HCT116 (cell line): ENCODE data around the gene DEPDC4. TPM values are rescaled to one million over a fixed set of nuclear protein-coding genes. Genes with fewer than 3 reads are reported as not detected.

Experiments used
- ATAC-seq: fragments of 200-7000 bp; cut with Tn5 transposase; 2 replicates; pipeline ENCODE4 v1.9.1; 2020; ENCODE audit warnings: mild to moderate bottlenecking, moderate library complexity
- BruUV-seq: library from RNA; stranded (reverse); fragments of 400-500 nt; replicated peaks from 2 replicates; lab custom pipeline; 2021; lab: Mats Ljungman, UMichigan
- CTCF ChIA-PET: fragments of 300-600 bp; sonication (Branson Sonifier 250); formaldehyde crosslinking; loops from one replicate; lab custom pipeline; 2021; ENCODE audit warnings: antibody characterized with exemption; lab: Charles Lee
- POLR2A ChIA-PET: fragments of 300-600, 350-600 bp; sonication (Branson Sonifier 250); formaldehyde crosslinking; loops from one replicate; lab custom pipeline; 2021; ENCODE audit warnings: antibody characterized with exemption; lab: Charles Lee
- RAD21 ChIA-PET, 2 experiments: fragments of 300-600 bp; sonication (Branson Sonifier 250); formaldehyde crosslinking; loops; one replicate each; lab custom pipeline; 2023; ENCODE audit warnings: low total read pairs in 2 of 2; ENCODE audit not compliant: uncharacterized antibody in 2 of 2, unreplicated experiment in 2 of 2, low non-redundant PET in 1 of 2; lab: Charles Lee
- DNase-seq: peaks from one replicate; pipeline ENCODE4 v3.0.0-alpha.2; 2010; ENCODE audit warnings: low read depth, low spot score
- H2AFZ ChIP-seq: fragments of 200-600 bp; shearing (Covaris generic), sonication (generic); 2 replicates; pipeline ENCODE4 v1.6.1; 2017; ENCODE audit warnings: low read depth, mixed run types, mixed read lengths, antibody characterized with exemption, low read length; ENCODE audit not compliant: poor library complexity, severe bottlenecking
- H3K27ac ChIP-seq: 2 replicates; pipeline ENCODE4 v1.5.1; 2012; ENCODE audit warnings: low read depth, low read length
- H3K27me3 ChIP-seq: fragments of 200-600 bp; sonication (generic); 2 replicates; pipeline ENCODE4 v1.6.1; 2016; ENCODE audit warnings: mixed run types, low read length, mixed read lengths; ENCODE audit not compliant: insufficient read depth
- H3K36me3 ChIP-seq, 2 experiments: fragments of 200-500 bp in 1 of 2; fragments of 200-600 bp in 1 of 2; sonication (Bioruptor generic) in 1 of 2; sonication (generic) in 1 of 2; 2 replicates each; pipeline versions ENCODE4 v1.5.1 to v1.6.1; 2014 to 2016; ENCODE audit warnings: low read length in 2 of 2, inconsistent platforms in 1 of 2, mixed read lengths in 1 of 2, mixed run types in 1 of 2; ENCODE audit not compliant: insufficient read depth in 2 of 2, control insufficient read depth in 1 of 2
- H3K4me1 ChIP-seq, 2 experiments: fragments of 200-600 bp in 1 of 2; sonication (generic) in 1 of 2; 2 replicates each; pipeline versions ENCODE4 v1.5.1 to v1.6.1; 2012 to 2017; ENCODE audit warnings: low read length in 2 of 2, inconsistent platforms in 1 of 2, mild to moderate bottlenecking in 1 of 2, mixed read lengths in 1 of 2, mixed run types in 1 of 2, moderate library complexity in 1 of 2; ENCODE audit not compliant: insufficient read depth in 2 of 2, control insufficient read depth in 1 of 2
- H3K4me2 ChIP-seq: fragments of 200-600 bp; sonication (generic); 2 replicates; pipeline ENCODE4 v1.6.1; 2017; ENCODE audit warnings: mixed run types, low read length, mixed read lengths
- H3K4me3 ChIP-seq, 2 experiments: fragments of 200-600 bp in 1 of 2; sonication (generic) in 1 of 2; replicated peaks in 1 of 2; 2 replicates each; pipeline ENCODE4 v1.5.1; 2011 to 2016; ENCODE audit warnings: low read length in 2 of 2, control low read depth in 1 of 2, low read depth in 1 of 2, mild to moderate bottlenecking in 1 of 2, mixed read lengths in 1 of 2, mixed run types in 1 of 2
- H3K79me2 ChIP-seq: fragments of 200-600 bp; sonication (generic); 2 replicates; pipeline ENCODE4 v1.6.1; 2017; ENCODE audit warnings: mild to moderate bottlenecking, mixed run types, low read length, moderate library complexity, mixed read lengths; ENCODE audit not compliant: insufficient read depth
- H3K9ac ChIP-seq: fragments of 200-600 bp; sonication (generic); 2 replicates; pipeline ENCODE4 v1.6.1; 2016; ENCODE audit warnings: low read length, mixed read lengths
- H3K9me2 ChIP-seq: fragments of 200-600 bp; sonication (generic), shearing (Covaris generic); 2 replicates; pipeline ENCODE4 v1.6.1; 2017; ENCODE audit warnings: mixed run types, mild to moderate bottlenecking, moderate library complexity; ENCODE audit not compliant: insufficient read depth
- H3K9me3 ChIP-seq, 2 experiments: fragments of 200-500 bp in 1 of 2; fragments of 200-600 bp in 1 of 2; sonication (Bioruptor generic) in 1 of 2; sonication (generic) in 1 of 2; 2 replicates each; pipeline ENCODE4 v1.6.1; 2014 to 2017; ENCODE audit warnings: low read length in 2 of 2, mixed read lengths in 2 of 2, inconsistent platforms in 1 of 2, low read depth in 1 of 2, mild to moderate bottlenecking in 1 of 2, mixed run types in 1 of 2, moderate library complexity in 1 of 2; ENCODE audit not compliant: control insufficient read depth in 1 of 2, insufficient read depth in 1 of 2
- H4K20me1 ChIP-seq: fragments of 200-600 bp; sonication (generic), shearing (Covaris generic); 2 replicates; pipeline ENCODE4 v1.6.1; 2017; ENCODE audit warnings: mixed run types, mild to moderate bottlenecking, moderate library complexity; ENCODE audit not compliant: insufficient read depth
- CEBPB ChIP-seq: IDR thresholded peaks from 2 replicates; pipeline ENCODE4 v1.6.1; 2012; ENCODE audit warnings: low read depth
- EGR1 ChIP-seq: IDR thresholded peaks from 2 replicates; pipeline ENCODE4 v1.6.1; 2012; ENCODE audit warnings: low read depth
- ELF1 ChIP-seq: IDR thresholded peaks from 2 replicates; pipeline ENCODE4 v1.6.1; 2012; ENCODE audit warnings: low read depth, borderline replicate concordance
- EZH2 ChIP-seq: fragments of 200-600 bp; sonication (generic); IDR thresholded peaks from 2 replicates; pipeline ENCODE4 v1.6.1; 2017; ENCODE audit warnings: antibody characterized with exemption, mixed run types
- JUND ChIP-seq: IDR thresholded peaks from 2 replicates; pipeline ENCODE4 v1.6.1; 2012
- SP1 ChIP-seq: IDR thresholded peaks from 2 replicates; pipeline ENCODE4 v1.6.1; 2012; ENCODE audit warnings: low read depth
- SRF ChIP-seq: IDR thresholded peaks from 2 replicates; pipeline ENCODE4 v1.6.1; 2012; ENCODE audit warnings: low read depth
- YY1 ChIP-seq: IDR thresholded peaks from 2 replicates; pipeline ENCODE4 v1.6.1; 2011; ENCODE audit warnings: low read length, low read depth, moderate library complexity, mild to moderate bottlenecking; ENCODE audit not compliant: insufficient replicate concordance; ENCODE audit errors: extremely low read depth
- ZNF274 ChIP-seq: fragments of 200-500 bp; sonication (Bioruptor generic); IDR thresholded peaks from 2 replicates; pipeline ENCODE4 v1.6.1; 2014; ENCODE audit warnings: mild to moderate bottlenecking, low read depth, low read length, inconsistent platforms
- intact Hi-C: fragments of 100-400 bp; cut with micrococcal nuclease; formaldehyde crosslinking; loops from 2 replicates; pipeline ENCODE4 v1.10.0; 2022
- total RNA-seq: library from RNA; stranded (reverse); gene quantifications from one replicate; pipeline ENCODE4 v1.2.1, GENCODE V29; 2021; ENCODE audit not compliant: unreplicated experiment
- TF ChIP-seq, protein P1 (sequence below), 3 experiments: fragments of 200-600 bp in 1 of 3; sonication (generic) in 1 of 3; IDR thresholded peaks in 2 of 3; conservative IDR thresholded peaks in 1 of 3; 2 replicates each; pipeline ENCODE4 v1.5.1; 2012 to 2017; ENCODE audit warnings: low read depth in 2 of 3, low read length in 2 of 3, antibody characterized with exemption in 1 of 3, borderline replicate concordance in 1 of 3, control low read depth in 1 of 3, mild to moderate bottlenecking in 1 of 3, mixed read lengths in 1 of 3, mixed run types in 1 of 3, moderate library complexity in 1 of 3; ENCODE audit not compliant: insufficient read depth in 1 of 3

Gene DEPDC4
- total RNA-seq, 1 experiment from 2014 or later = 3.4 TPM

DNA sequence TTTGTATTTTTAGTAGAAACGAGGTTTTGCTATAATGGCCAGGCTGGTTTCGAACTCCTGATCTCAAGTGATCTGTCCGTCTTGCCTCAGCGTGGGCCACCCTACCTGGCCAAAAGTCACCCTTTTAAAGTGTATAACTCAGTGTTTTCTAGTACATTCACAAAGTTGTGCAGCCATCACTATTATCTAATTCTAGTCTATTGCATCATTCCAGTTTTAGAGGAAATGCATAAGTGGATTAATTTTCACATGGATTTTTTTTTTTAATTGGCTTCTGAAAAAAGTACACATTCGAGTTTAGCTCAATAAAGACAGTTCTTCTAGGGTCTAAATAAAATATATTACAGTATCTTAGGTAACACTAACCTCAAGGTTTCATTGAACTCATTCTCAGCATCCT, 3.7 kb downstream of the DEPDC4 start:
- no peak for ATAC-seq
- POLR2A ChIA-PET = no interaction called here
- H2AFZ ChIP-seq = no peak overlapping the region
- RAD21 ChIA-PET = no interaction called here
- H3K27me3 ChIP-seq = no peaks in the 10 kb centered on the region
- H3K79me2 ChIP-seq = peaks cover 10% of the 10 kb centered on the region
- TF ChIP-seq ELF1 (no peak), YY1 (no peak), SRF (no peak), ZNF274 (no peak), EGR1 (no peak)
- TF ChIP-seq, all 23 proteins: peak for 0
- no peak overlapping the region for H3K4me2 ChIP-seq
- CTCF ChIA-PET = no interaction called here
- no peaks in the 10 kb centered on the region for H3K9me3 ChIP-seq
- DNase-seq = no peak
- H4K20me1 ChIP-seq = no peaks in the 10 kb centered on the region
- no peaks in the 10 kb centered on the region for H3K36me3 ChIP-seq
- no TSS peak for BruUV-seq
- no peak overlapping the region for H3K9ac ChIP-seq
- peaks cover 0 to 8% of the 10 kb centered on the region in 2 experiments; a peak in 2 of 4 replicates for H3K4me1 ChIP-seq
- H3K27ac ChIP-seq = no peak overlapping the region
- H3K4me3 ChIP-seq = no peak overlapping the region
- intact Hi-C loops = no loop called here
- H3K9me2 ChIP-seq = no peaks in the 10 kb centered on the region

DNA sequence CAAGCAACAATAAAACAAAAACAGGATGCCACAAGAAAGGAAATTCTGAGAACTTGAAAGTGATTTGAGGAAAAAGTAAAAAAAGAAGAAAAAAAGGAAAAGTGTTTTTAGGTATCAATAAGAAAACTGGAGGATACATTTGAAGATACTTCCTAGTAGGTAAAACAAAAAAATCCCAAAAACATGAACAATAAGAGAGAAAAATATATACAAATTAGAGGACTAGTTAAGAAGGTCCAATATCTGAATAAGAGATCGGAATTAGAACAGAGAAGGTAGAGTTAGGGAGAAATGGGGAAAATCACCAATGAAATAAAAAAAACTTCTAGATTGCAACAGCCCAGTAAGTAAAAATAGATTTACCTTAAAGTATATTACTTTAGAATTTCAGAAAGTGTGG, 8.8 kb downstream of the DEPDC4 start:
- ChIA-PET POLR2A (no interaction called here), RAD21 (no interaction called here), CTCF (no interaction called here)
- BruUV-seq = no TSS peak
- DNase-seq = no peak
- TF ChIP-seq EZH2 (no peak), JUND (no peak), SP1 (no peak), CEBPB (no peak), ZNF274 (no peak), EGR1 (no peak)
- TF ChIP-seq, protein P1, sequence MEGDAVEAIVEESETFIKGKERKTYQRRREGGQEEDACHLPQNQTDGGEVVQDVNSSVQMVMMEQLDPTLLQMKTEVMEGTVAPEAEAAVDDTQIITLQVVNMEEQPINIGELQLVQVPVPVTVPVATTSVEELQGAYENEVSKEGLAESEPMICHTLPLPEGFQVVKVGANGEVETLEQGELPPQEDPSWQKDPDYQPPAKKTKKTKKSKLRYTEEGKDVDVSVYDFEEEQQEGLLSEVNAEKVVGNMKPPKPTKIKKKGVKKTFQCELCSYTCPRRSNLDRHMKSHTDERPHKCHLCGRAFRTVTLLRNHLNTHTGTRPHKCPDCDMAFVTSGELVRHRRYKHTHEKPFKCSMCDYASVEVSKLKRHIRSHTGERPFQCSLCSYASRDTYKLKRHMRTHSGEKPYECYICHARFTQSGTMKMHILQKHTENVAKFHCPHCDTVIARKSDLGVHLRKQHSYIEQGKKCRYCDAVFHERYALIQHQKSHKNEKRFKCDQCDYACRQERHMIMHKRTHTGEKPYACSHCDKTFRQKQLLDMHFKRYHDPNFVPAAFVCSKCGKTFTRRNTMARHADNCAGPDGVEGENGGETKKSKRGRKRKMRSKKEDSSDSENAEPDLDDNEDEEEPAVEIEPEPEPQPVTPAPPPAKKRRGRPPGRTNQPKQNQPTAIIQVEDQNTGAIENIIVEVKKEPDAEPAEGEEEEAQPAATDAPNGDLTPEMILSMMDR (IDR thresholded peaks at IDR 0.05 in 2 of 3, conservative IDR thresholded peaks at IDR 0.05 in 1 of 3; ENCODE audit: borderline replicate concordance in 1 of 3, insufficient read depth in 1 of 3, low read depth in 2 of 3, low read length in 2 of 3) = no peak
- Histone ChIP-seq H3K79me2 (no peaks in the 10 kb centered on the region), H3K4me1 (no peaks in the 10 kb centered on the region), H2AFZ (no peak overlapping the region), H3K4me2 (no peak overlapping the region), H3K9me3 (no peaks in the 10 kb centered on the region), H4K20me1 (no peaks in the 10 kb centered on the region), H3K36me3 (no peaks in the 10 kb centered on the region), H3K9ac (no peak overlapping the region), H3K9me2 (no peaks in the 10 kb centered on the region), H3K27me3 (no peaks in the 10 kb centered on the region), H3K27ac (no peak overlapping the region), H3K4me3 (no peak overlapping the region)
- no peak for ATAC-seq
- intact Hi-C loops = no loop called here
